ENCODE results near the gene AIP. TPM values are rescaled to one million over a fixed set of nuclear protein-coding genes. Genes with fewer than 3 reads are reported as not detected.

The AIP gene
- total RNA-seq, 1 experiment from 2014 or later: 87.8 TPM

DNA sequence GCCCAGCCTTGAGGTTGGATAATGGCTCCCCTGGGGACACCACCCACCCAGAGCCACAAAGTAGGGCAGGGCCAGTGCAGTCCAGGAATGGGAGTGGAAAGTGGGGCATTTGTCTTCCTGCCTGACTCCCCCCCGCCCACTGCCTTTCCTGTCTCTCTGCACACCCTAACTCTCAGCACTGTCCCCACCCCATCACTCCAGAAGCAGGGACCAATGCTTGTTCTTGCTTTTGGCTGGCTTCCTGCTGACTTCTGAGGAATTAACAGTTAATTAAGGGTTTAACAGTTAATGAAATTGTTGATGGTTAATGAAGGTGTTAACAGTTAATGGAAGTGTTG lies 17.6 kb downstream of the AIP start:
- DNase-seq (ENCODE audit: low read depth, low spot score) (no peak), ATAC-seq (no peak)
- ChIA-PET CTCF (no interaction called here), POLR2A (no interaction called here)
- Histone ChIP-seq H3K36me3 (ENCODE audit: control insufficient read depth, insufficient read depth, low read length) (no peaks in the 10 kb centered on the region; the same call in 1 of the 2 replicates), H3K9me3 (ENCODE audit: control insufficient read depth, insufficient read depth, low read depth, low read length) (no peaks in the 10 kb centered on the region), H3K4me3 (ENCODE audit: low read depth in 2 of 2, low read length in 2 of 2) (no peak overlapping the region), H3K4me1 (ENCODE audit: control insufficient read depth, insufficient read depth, low read length) (peaks cover 5% of the 10 kb centered on the region), H3K27me3 (ENCODE audit: control insufficient read depth, insufficient read depth, low read length) (no peaks in the 10 kb centered on the region), H3K27ac (ENCODE audit: low read length) (no peak overlapping the region)
- in situ Hi-C loops (cut with HindIII; ENCODE audit: low pct_unique_long_range_greater_than_20kb, low sequenced_read_pairs): no loop called here
- BruUV-seq (replicated peaks): no TSS peak
- no peak for TF ChIP-seq TCF7L2 (IDR thresholded peaks at IDR 0.05; ENCODE audit: low read depth, low read length)
- no peak for TF ChIP-seq CTCF (IDR thresholded peaks at IDR 0.05)
- no peak for TF ChIP-seq POLR2AphosphoS5 (IDR thresholded peaks at IDR 0.05; ENCODE audit: low read depth, low read length)
- TF ChIP-seq REST (IDR thresholded peaks at IDR 0.05; ENCODE audit: insufficient read depth in 1 of 2, low read depth in 2 of 2, low read length in 1 of 2): no peak
- TF ChIP-seq SIN3A (IDR thresholded peaks at IDR 0.05; ENCODE audit: borderline replicate concordance, insufficient read depth, low read depth, low read length): no peak
- intact Hi-C loops (cut with micrococcal nuclease; ENCODE audit: unreplicated experiment): no loop called here

- TSS peak; percentile 41 for BruUV-seq (replicated peaks)
- H3K27me3 ChIP-seq (ENCODE audit: control insufficient read depth, insufficient read depth, low read length): no peaks in the 10 kb centered on the region
- intact Hi-C loops (cut with micrococcal nuclease; ENCODE audit: unreplicated experiment): no loop called here
- H3K4me3 ChIP-seq (ENCODE audit: low read depth in 2 of 2, low read length in 2 of 2): no peak overlapping the region
- H3K4me1 ChIP-seq (ENCODE audit: control insufficient read depth, insufficient read depth, low read length): peaks cover 11% of the 10 kb centered on the region
- in situ Hi-C loops (cut with HindIII; ENCODE audit: low pct_unique_long_range_greater_than_20kb, low sequenced_read_pairs): no loop called here
- H3K9me3 ChIP-seq (ENCODE audit: control insufficient read depth, insufficient read depth, low read depth, low read length): no peaks in the 10 kb centered on the region
- no peak for TF ChIP-seq POLR2AphosphoS5 (IDR thresholded peaks at IDR 0.05; ENCODE audit: low read depth, low read length)
- no peak for TF ChIP-seq CTCF (IDR thresholded peaks at IDR 0.05)
- no peak for TF ChIP-seq SIN3A (IDR thresholded peaks at IDR 0.05; ENCODE audit: borderline replicate concordance, insufficient read depth, low read depth, low read length)
- TF ChIP-seq REST (IDR thresholded peaks at IDR 0.05; ENCODE audit: insufficient read depth in 1 of 2, low read depth in 2 of 2, low read length in 1 of 2): no peak
- CTCF ChIA-PET: no interaction called here
- no peak for DNase-seq (ENCODE audit: low read depth, low spot score)
- no peak for ATAC-seq
- H3K36me3 ChIP-seq (ENCODE audit: control insufficient read depth, insufficient read depth, low read length): no peaks in the 10 kb centered on the region; the same call in 1 of the 2 replicates
- no peak overlapping the region for H3K27ac ChIP-seq (ENCODE audit: low read length)
- POLR2A ChIA-PET: no interaction called here
These were observed 18.2 kb downstream of the AIP start for GRCh38 chr11:67500831-67501715.

Data from Panc1 (cell line).